Posterior cingulate gyrus (tissue), 11 donors: Measurements from ENCODE around the gene CDC45.
"Not testable (repeated sequence)": the region's sequence is repeated elsewhere in the genome, so short reads cannot be mapped to it uniquely, and the experiment has no call there.

Experiments used
- DNase-seq, 10 donors: peaks; one replicate each; pipeline versions ENCODE4 v3.0.0 to v3.0.0-alpha.2; 2020 to 2021; ENCODE audit warnings: mixed read lengths in 3 of 10
- intact Hi-C: fragments of 100-400 bp; cut with DNase I; formaldehyde crosslinking; loops from one replicate; pipeline ENCODE4 v1.15.1; 2023

Gene CDC45

GRCh38 chr22:19479355-19480172 is at the start of gene CDC45:
TSS of gene CDC45 (plus strand) at chr22:19479920. CDS start at chr22:19479969, 49 bp downstream.
- DNase-seq, result peak; percentile 93 to 99 (median 96)
- intact Hi-C loops, result loop anchor here (5.0 to 10.0 kb wide), 3 partner anchors 47 to 525 kb away; partner anchors contain the start of genes HIRA and MRPL40

- no peak for DNase-seq
Measured at GRCh38 chr22:19429950-19430889, 49.5 kb upstream of the CDC45 start.

GRCh38 chr22:19430890-19431541 is 48.7 kb upstream of the CDC45 start:
- intact Hi-C loops, result loop anchor here (5.0 kb wide), 2 partner anchors 46 to 139 kb away; partner anchors contain the start of genes CDC45, CLTCL1 and UFD1
- peak in 3 of 10 donors; percentile 16 to 89 (median 88) for DNase-seq

More at GRCh38 chr22:19429950-19430889, 49.5 kb upstream of the CDC45 start:
- intact Hi-C loops, result loop anchor here (5.0 kb wide), 2 partner anchors 47 to 138 kb away; partner anchors contain the start of genes CDC45, CLTCL1 and UFD1

- DNase-seq, result peak; percentile 69 to 97 (median 85)
- intact Hi-C loops, result loop anchor here (1.0 to 5.0 kb wide), 4 partner anchors 16 to 252 kb away; partner anchors contain the start of genes C22orf39, CDC45, CLTCL1 and UFD1
Measured at GRCh38 chr22:19431649-19432132, 48.0 kb upstream of the CDC45 start, which contains the start of gene HIRA. TSS of gene HIRA (minus strand) at chr22:19431733. CDS start at chr22:19431476, 257 bp downstream.

- peak; percentile 86 to 99 (median 94) for DNase-seq
- intact Hi-C loops, result loop anchor here (1.0 to 5.0 kb wide), 4 partner anchors 15 to 253 kb away; partner anchors contain the start of genes C22orf39, CDC45, CLTCL1 and UFD1
Measured at GRCh38 chr22:19432133-19432851, 47.4 kb upstream of the CDC45 start, which contains the start of gene MRPL40. TSS of gene MRPL40 (plus strand) at chr22:19432545. CDS start at chr22:19432555, 10 bp downstream.

GRCh38 chr22:19434401-19434800 is 45.3 kb upstream of the CDC45 start:
- intact Hi-C loops, result loop anchor here (5.0 kb wide), 2 partner anchors 43 to 142 kb away; partner anchors contain the start of genes CDC45, CLTCL1 and UFD1
- no peak for DNase-seq

DNA sequence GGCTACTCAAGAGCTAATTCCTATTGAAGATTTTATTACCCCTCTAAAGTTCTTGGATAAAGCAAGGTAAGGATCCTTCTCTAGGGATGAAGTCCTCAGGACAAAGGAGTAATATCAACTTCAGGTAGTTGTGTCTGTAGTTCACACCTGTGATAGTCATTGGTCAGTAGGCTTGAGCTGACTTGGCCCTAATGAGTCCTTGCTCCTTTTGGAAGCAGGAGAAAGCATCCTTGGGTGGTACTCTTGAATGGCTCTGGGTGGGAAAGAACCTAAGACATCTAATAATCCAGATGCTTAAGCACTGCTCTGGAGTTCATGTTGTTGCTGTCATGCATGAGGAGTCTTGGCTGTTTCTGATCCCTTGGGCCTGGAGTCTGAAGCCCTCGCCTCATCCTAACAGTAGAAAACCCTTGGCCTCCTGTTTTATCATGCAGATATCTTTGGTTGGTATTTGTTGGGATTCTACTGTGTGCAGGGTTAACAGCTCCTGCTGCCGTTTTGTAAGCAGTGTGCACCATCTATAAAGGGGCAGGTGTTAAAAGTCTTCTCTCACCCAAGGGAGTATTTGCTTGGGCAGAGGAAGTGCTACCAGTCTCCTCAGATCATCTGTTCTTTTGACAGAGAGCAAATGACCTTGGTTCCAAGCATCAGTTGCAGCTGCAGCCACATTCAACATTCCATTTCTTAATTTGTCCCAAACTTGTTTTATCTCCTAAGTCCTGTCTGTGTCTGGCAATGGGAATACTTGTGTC is 44.7 kb upstream of the CDC45 start:
- intact Hi-C loops, result loop anchor here (5.0 kb wide), 2 partner anchors 42 to 143 kb away; partner anchors contain the start of genes CDC45, CLTCL1 and UFD1
- DNase-seq, result no peak

GRCh38 chr22:19436444-19437161 is 43.1 kb upstream of the CDC45 start:
- DNase-seq, intact Hi-C loops: not testable (repeated sequence)

GRCh38 chr22:19438298-19438697 is 41.4 kb upstream of the CDC45 start:
- no peak for DNase-seq
- intact Hi-C loops, result no loop called here

DNA sequence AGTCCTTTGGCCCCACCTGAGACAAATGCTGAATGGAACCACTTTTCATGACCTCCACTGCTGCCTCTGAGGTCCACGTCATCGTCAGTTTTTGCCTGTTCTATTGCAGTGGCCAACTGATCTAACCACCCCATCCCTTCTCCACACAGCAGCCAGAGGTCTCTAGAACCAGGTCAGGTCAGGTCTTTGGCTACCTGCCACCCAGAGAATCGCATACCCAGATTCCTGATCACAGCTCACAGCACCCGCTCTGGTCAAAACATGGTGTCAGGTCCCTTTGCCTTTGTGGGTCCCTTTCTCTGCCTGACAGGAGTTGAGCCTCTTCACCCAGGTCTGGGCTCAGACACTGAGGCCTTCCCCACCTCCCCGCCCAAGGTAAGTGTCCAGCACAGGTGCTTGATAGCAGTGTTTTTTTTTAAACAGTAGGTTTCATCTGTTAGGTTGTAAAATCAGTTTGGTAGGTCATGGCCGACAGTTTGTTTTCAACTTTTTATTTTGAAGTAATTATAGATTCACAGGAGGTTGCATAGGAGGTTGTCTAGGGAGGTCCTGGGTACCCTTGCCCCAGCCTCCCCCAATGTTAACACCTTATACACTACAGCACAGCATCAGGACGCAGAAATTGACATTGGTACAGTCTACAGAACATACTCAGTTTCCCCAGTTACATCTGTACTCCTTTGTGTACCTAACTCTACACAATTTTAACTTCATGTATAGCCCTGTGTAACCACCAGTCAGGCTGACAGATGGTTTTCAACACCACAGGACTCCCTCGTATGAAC is 39.1 kb upstream of the CDC45 start:
- DNase-seq, result no peak
- intact Hi-C loops, result no loop called here

DNA sequence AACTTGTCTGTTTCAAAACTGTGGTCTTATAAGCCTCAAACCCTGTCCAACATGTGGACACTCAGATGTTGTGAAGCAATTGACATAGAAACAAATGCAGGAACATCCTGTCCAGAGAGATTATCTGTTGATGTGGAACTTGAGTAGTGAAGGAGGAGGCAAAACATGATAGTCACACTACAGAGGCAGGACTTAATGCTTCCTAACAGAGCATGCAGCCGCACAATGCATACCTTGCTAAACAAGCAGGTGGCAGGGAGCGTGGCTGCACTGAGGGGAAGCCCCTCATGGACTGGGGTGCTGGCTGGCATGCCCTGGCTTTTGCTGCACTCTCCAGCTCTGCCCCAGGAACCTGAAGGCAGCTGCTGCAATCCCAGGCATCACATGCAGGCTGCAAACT is 37.6 kb upstream of the CDC45 start:
- no peak for DNase-seq
- intact Hi-C loops, result no loop called here

GRCh38 chr22:19443544-19444211 is 36.0 kb upstream of the CDC45 start:
- intact Hi-C loops, result no loop called here
- no peak for DNase-seq

DNA sequence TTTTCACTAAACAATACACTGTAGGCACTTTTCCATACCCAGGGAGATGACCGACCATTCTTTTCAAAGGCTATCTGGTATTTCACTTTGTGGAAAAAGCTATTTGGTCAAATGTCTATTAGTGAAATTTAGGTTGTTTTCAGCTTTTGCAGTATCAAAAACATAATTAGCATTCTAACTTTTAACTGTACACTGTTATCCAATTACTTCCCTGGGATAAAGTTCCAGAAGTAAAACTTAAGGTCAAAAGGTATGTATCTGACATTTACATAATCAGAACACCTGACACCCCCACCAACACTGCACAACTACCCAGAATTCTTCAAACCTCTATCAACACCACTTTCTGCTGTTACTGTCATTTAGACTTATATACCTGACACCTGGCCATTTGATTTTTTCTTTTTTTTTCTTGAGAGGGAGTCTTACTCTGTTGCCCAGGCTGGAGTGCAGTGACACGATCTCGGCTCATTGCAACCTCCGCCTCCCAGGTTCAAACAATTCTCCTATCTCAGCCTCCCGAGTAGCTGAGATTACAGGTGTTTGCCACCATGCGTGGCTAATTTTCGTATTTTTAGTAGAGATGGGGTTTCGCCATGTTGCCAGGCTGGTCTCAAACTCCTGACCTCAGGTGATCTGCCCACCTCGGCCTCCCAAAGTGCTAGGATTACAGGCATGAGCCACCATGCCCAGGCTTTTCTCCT is 34.3 kb upstream of the CDC45 start:
- intact Hi-C loops, DNase-seq: not testable (repeated sequence)

GRCh38 chr22:19446603-19447329 is 33.0 kb upstream of the CDC45 start:
- DNase-seq, result no peak
- intact Hi-C loops, result loop anchor here (1.0 kb wide), 1 partner anchor 14 kb away; the partner anchor contains the start of gene MRPL40
